Left cardiac atrium (tissue), 4 donors: Measurements from ENCODE around the gene HGFAC. TPM values are rescaled to one million over a fixed set of nuclear protein-coding genes. Genes with fewer than 3 reads are reported as not detected.
A peak's percentile ranks its signal among the peaks of the same experiment; 100 is the strongest.

Experiments
- ATAC-seq, 2 donors: fragments of 200-7000 bp; cut with Tn5 transposase; one replicate each; pipeline ENCODE4 v1.9.1; 2020; ENCODE audit warnings: mild to moderate bottlenecking in 2 of 2, moderate library complexity in 2 of 2
- DNase-seq: peaks from one replicate; pipeline ENCODE4 v3.0.0-alpha.2; 2020
- intact Hi-C, 2 donors: fragments of 100-400 bp; cut with DNase I; formaldehyde crosslinking; loops; one replicate each; pipeline versions ENCODE4 v1.14.1 to v1.15.1; 2022 to 2023
- total RNA-seq, 2 donors: library from RNA; stranded (reverse); fragmentation: NEBNext Ultra II Directional; extraction: Animal tissue kit (Norgen Biotek cat#: 25700); gene quantifications; one replicate each; pipeline ENCODE4 v1.2.1, GENCODE V29; 2021
- donor health status: DM: no; HTN: yes; CAD: no.
- donor health status: DM: no; HTN: yes; CAD: no; lungs with severe emphysema.
- donor health status: DM: yes; HTN: yes; CAD: no.
- donor health status: Dilated cardiomyopathy.

The HGFAC gene
- total RNA-seq, 2 donors from 2014 or later, result 0.34 to 0.38 TPM

DNA sequence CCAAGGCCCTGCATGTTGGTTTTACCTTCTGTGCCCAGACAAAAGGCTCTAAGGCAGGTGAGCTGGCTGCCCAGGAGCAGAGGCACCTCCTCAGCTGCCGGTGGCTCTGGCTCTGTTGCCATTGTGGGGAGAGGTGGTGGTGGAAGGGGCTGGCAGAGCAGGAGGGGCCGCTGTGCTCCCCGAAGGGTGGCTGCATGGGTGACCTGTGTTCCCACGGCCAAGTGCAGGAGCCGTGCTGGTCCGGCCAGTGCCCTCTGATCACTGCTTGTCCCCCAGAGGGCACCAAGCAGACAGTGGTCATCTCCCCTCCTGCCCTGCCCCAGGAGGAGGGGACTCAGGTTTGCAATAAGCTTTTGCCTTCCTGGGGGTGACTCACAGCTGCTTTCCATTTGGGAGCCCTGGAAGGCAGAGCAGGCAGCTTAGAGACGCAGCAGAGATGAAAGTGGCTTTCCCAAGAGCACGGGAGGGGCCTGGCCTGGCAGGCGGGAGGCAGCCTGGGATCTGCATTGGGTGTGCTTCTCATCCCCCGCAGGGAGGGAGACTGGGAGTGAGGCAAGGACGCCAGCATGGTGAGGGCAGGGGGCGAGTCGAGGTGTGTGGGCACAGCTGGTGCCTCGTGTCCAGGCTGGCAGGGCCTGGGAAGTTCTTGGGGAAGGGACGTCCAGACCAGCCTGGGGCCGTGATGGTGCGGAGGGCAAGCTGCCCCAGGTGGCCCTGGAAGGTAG lies 50.1 kb downstream of the HGFAC start:
- no peak for DNase-seq
- intact Hi-C loops, result no loop called here
- ATAC-seq, result no peak

DNA sequence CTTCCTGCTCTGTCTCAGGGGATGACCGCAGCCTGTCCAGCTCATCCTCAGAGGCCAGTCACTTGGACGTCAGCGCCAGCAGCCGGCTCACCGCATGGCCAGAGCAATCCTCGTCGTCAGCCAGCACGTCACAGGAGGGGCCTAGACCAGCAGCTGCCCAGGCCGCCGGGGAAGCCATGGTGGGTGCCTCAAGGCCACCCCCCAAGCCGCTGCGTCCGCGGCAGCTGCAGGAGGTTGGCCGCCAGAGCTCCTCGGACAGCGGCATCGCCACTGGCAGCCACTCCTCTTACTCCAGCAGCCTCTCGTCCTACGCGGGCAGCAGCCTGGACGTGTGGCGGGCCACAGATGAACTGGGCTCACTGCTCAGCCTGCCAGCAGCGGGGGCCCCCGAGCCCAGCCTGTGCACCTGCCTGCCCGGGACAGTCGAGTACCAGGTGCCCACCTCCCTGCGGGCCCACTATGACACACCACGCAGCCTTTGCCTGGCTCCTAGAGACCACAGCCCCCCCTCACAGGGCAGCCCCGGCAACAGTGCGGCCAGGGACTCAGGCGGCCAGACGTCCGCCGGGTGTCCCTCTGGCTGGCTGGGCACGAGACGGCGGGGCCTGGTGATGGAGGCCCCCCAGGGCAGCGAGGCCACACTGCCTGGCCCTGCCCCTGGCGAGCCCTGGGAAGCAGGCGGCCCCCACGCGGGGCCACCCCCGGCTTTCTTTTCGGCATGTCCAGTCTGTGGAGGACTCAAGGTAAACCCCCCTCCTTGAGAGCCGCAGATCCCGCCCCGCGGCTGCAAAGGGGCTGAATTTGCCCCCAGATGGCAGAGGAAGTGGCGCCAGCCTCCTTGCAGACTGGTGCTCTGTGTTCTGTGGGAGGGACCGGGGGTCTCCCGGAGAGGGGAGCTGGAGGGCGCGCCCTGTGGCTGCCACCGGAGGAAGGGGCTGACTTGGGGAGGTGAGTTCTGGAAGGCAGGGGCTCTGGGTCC lies 51.3 kb downstream of the HGFAC start:
- no peak for DNase-seq
- intact Hi-C loops, result no loop called here
- no peak for ATAC-seq

DNA sequence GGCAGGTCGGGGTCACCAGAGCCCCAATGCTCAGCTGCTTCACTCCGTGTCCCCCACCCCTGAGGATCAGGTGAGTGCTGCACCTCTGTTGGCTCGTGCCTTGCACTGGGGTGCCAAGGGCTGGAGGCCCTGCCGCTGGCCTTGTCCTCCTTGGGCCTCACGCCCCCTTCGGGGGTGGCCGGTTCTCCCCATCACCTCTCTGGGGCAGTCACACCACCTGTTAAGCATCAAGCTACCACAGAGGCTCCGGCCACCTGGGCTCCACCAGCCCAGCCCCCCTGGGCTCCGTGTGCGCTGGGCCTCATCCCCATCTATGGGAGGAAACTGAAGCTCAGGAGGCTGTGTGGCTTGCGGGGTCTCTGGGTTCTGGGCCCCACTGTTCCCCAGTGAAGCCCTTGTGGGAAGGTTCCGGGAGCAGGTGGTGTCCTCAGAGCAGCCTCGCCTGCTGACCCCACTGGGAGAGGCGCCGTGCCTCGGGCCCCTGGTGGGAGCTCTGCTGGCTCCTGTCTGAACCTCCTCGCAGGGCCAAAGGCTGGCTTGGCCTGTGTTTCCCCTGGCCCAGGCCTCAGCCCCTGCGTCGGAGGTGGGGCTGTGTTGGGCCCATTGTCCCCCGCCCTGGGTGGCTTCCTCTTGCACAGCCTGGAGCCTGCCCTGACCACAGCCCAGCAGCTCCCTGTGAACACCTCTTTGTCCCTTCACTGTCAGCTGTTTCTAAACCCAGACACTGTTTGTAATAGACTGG lies 52.1 kb downstream of the HGFAC start:
- ATAC-seq, result peak in 1 of 2 donors; percentile 7
- intact Hi-C loops, result no loop called here

DNA sequence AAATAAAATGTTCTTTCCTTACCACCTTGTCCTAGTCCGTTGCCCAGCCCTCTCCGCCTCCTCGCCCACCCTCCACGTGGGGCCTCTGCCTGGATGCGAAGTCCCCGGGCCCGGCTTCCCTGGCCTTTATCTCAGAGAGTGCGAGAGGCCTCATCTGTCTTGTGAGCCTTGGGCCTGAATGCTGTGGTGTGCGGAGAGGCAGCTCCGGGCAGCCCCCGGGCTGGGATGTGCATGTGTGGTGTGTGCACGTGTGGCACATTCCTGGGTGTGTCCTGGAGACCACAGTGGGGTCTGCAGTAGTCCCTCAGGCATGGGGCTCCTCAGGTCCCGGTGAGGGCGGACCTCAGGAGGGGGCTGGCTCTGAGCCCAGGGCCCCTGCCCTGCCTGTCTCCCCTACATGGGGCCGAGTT lies 52.7 kb downstream of the HGFAC start:
- ATAC-seq, result no peak
- intact Hi-C loops, result no loop called here
- DNase-seq, result no peak

More for the DNA sequence above, 52.1 kb downstream of the HGFAC start:
- DNase-seq, result no peak

DNA sequence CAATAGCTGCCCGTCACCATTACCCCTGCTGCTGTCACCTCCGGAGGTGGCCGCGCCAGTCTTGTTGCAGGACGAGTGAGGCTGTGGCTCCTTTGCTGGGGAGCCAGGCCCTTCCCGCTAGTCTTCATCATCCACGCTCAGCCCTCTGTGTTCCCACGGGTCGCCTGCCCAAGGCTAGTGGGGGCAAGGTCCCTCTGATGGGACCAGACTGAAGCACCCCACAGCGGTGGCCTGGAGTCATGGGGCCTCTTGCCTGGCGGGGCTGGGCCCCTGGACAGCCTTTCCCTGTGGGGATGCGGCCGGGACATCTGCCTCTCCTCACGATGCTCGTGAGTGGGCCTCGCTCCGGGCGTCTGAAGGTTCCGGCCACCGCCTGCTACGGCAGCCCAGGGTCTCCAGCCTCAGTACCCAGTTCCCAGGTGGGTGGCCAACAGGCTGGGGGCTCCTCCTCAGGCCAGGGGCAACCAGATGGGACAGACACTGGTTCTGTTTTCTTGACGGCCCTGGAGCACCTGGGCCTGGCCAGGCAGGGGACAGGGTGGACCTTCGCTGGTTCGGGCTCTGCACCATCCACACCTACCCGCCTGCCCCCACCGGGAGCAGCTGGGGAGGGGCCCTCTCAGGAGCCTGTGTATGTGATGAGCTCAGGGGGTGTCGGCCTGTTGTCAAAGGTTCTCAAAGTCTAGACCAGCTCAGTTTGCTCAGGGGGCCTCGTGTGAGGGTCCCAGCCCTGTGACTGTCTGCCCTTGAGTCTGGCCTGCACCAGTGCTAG lies 53.6 kb downstream of the HGFAC start:
- ATAC-seq (no peak), DNase-seq (no peak)
- intact Hi-C loops, result no loop called here

DNA sequence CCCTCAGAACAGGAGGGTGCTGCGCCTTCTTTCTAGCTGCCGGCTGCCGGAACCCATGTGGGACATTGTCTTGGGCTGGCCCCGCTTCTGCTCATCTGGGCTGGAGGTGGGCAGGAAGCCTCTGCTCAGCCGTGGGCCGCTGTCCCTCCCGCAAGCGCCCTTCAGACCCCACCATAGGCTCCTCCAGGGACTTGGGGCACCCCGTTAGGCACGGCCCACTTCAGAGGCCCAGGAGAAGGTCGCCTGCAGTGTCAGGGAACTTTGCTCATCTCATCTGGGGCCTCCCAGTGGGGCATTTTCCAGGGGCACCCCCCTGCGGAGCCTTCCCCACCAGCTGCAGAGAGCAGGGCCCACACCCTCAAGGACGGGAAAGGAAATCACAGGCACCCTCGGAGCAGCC lies 54.3 kb downstream of the HGFAC start:
- intact Hi-C loops, result no loop called here
- ATAC-seq (no peak), DNase-seq (no peak)

DNA sequence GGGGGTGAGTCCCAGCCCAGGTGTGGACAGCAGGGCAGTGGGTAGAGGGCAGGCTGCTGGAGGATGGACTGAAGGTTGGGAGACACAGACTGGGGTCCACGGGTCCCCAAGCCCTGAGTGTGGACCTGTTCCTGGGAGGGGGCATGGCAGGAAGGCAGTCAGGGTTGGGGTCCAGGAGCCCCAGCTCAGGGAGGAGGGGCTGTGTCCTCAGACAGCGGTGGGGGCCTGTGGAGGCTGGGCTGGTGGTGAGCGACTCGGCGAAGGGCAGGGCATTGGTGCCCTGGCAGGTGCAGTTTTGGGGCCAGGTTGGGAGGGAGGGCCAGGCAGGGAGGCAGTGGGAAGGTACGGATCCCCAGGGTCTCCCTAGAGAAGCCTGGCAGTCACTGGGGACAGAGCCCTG lies 55.3 kb downstream of the HGFAC start:
- ATAC-seq (no peak), DNase-seq (no peak)
- intact Hi-C loops, result no loop called here

DNA sequence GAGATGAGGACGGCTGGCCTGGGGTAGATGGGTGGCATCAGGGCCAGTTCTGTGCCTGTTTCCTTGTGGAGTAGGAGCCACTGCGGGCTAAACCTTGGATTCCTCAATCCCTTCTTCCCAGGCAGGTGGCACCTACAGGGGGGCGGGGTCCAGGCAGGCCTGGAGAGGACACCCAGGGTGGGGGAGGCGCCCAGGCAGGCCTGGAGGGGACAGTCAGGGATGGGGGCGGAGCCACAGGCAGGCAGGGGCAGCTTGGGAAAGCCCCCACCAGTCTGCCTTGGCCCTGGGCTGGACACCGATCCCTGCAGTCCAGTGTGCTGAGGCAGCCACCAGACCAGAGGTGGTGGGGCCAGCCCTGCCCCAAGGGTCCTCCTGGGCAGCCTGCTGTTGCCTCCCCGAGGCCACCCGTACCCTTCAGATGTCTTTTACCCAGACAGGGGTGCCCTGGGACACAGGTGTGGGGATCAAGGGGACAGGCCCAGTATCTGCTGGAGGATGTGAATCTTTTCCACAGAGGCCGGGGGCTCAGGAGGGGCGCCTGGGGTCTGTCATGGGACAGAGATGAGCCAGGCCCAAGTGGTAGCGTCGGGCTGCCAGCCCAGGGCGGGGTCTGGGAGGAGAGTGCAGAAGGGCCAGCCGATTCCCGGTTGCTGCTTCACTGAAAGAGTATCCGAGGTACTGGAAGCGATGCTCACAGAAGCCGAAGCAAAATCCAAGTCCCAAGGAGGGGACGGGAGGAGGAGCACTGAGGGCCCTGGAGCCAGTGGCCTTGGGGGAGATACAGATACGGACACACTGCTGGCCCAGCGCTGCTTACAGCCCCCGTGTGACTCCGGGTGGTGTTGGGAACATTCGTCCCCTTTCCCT lies 56.0 kb downstream of the HGFAC start:
- intact Hi-C loops, result no loop called here
- peak in 1 of 2 donors; percentile 2 for ATAC-seq
- no peak for DNase-seq

DNA sequence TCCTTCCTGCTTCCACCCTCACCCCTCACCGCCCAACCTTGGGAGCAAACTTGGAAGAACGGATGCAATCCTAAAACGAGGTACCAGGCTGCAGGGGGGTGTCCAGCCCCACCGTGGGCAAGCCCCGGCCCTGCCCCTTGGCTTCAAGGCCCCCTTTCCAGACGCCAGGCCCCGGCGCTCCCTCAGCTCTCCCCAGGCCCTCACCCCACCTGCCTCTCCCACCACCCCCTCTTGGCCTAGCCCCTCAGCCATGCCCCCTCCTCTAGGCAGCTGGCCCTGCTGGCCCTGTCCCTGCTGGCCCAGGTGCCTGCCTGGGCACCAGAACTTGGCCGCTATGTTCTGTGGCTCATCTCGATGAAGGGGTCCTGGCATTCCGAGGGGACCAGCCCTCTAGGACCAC lies 56.6 kb downstream of the HGFAC start:
- intact Hi-C loops, result no loop called here
- DNase-seq (no peak), ATAC-seq (no peak)

Other genes starting within 250 kb of the HGFAC start
- under 1 TPM; 0.41 to 0.42 TPM for gene MSANTD1, start 192.8 kb upstream of the HGFAC start, total RNA-seq
- 10 to 100 TPM; 13.3 to 16.6 TPM for gene RGS12, start 148.9 kb upstream of the HGFAC start, total RNA-seq
- 10 to 100 TPM; 21.5 to 38.2 TPM for gene DOK7, start 21.3 kb downstream of the HGFAC start, total RNA-seq
- gene LRPAP1, start 90.5 kb downstream of the HGFAC start, total RNA-seq, result 100 to 1,000 TPM; 226 to 312 TPM